Smooth muscle cell (in vitro differentiated cells): ENCODE data around the gene STPG3. TPM values are rescaled to one million over a fixed set of nuclear protein-coding genes. Genes with fewer than 3 reads are reported as not detected.
"Not testable (repeated sequence)": the region's sequence is repeated elsewhere in the genome, so short reads cannot be mapped to it uniquely, and the experiment has no call there.

Experiments
- DNase-seq: peaks from one replicate; lab custom pipeline; 2025; ENCODE audit not compliant: unreplicated experiment; lab: John Stamatoyannopoulos, UW
- H2AFZ ChIP-seq: fragments of 200-600 bp; sonication (generic); 2 replicates; pipeline ENCODE4 v1.6.0; 2016; ENCODE audit warnings: antibody characterized with exemption, low read depth, mild to moderate bottlenecking
- H3F3A ChIP-seq: fragments of 200-600 bp; sonication (generic); 2 replicates; pipeline ENCODE4 v1.6.0; 2017; ENCODE audit warnings: antibody characterized with exemption, low read depth
- H3K27ac ChIP-seq: fragments of 200-600 bp; sonication (generic); 2 replicates; pipeline ENCODE4 v1.5.1; 2016; ENCODE audit warnings: low read depth, mild to moderate bottlenecking
- H3K27me3 ChIP-seq: fragments of 200-600 bp; sonication (generic); 2 replicates; pipeline ENCODE4 v1.6.1; 2016; ENCODE audit warnings: low read depth, mild to moderate bottlenecking
- H3K36me3 ChIP-seq: fragments of 200-600 bp; sonication (generic); 2 replicates; pipeline ENCODE4 v1.5.1; 2016; ENCODE audit warnings: low read depth
- H3K4me1 ChIP-seq: fragments of 200-600 bp; sonication (generic); 2 replicates; pipeline ENCODE4 v1.5.1; 2016; ENCODE audit warnings: low read depth
- H3K4me2 ChIP-seq: fragments of 200-600 bp; sonication (generic); 2 replicates; pipeline ENCODE4 v1.6.0; 2016; ENCODE audit warnings: mild to moderate bottlenecking
- H3K4me3 ChIP-seq: fragments of 200-600 bp; sonication (generic); 2 replicates; pipeline ENCODE4 v1.5.1; 2016; ENCODE audit warnings: mild to moderate bottlenecking
- H3K79me2 ChIP-seq: fragments of 200-600 bp; sonication (generic); 2 replicates; pipeline ENCODE4 v1.6.0; 2016; ENCODE audit warnings: low read depth, mild to moderate bottlenecking
- H3K9ac ChIP-seq: fragments of 200-600 bp; sonication (generic); 2 replicates; pipeline ENCODE4 v1.6.0; 2016; ENCODE audit warnings: low read depth
- H3K9me3 ChIP-seq: fragments of 200-600 bp; sonication (generic); replicated peaks from 2 replicates; pipeline ENCODE4 v1.5.1; 2016; ENCODE audit warnings: low read depth
- H4K20me1 ChIP-seq: fragments of 200-600 bp; sonication (generic); 2 replicates; pipeline ENCODE4 v1.6.0; 2016; ENCODE audit warnings: low read depth
- WGBS: methylation state at CpG from one replicate; pipeline ENCODE4 v1.1.7; 2016; ENCODE audit warnings: low lambda C conversion rate; 5-methylcytosine and 5-hydroxymethylcytosine counted together
- polyA plus RNA-seq: library from polyadenylated mRNA; unstranded; fragments of >200 nt; fragmentation: Nextera tagmentation; extraction: Ambion mirVana; gene quantifications from 2 replicates; pipeline ENCODE4 v1.2.1, GENCODE V29; 2016
- total RNA-seq: library from RNA; depleted of rRNA; stranded (reverse); fragments of >200 nt; gene quantifications from 2 replicates; pipeline ENCODE4 v1.2.3, GENCODE V29; 2014
- TF ChIP-seq, protein P1 (sequence below): fragments of 200-600 bp; sonication (generic); IDR thresholded peaks from 2 replicates; pipeline ENCODE4 v1.5.1; 2017; ENCODE audit warnings: borderline replicate concordance, mild to moderate bottlenecking, antibody characterized with exemption; ENCODE audit not compliant: insufficient read depth, poor library complexity, severe bottlenecking

Gene STPG3
- total and polyA plus RNA-seq, 2 experiments from 2014 or later = not detected

- Histone ChIP-seq H3K27me3 (no peaks in the 10 kb centered on the region), H3K4me3 (peak overlapping the region; percentile 97), H3F3A (no peaks in the 10 kb centered on the region), H3K9ac (peak overlapping the region; percentile 65), H3K79me2 (peaks cover 20% of the 10 kb centered on the region), H2AFZ (peak overlapping the region; percentile 83), H3K36me3 (no peaks in the 10 kb centered on the region), H3K9me3 (no peaks in the 10 kb centered on the region), H3K27ac (no peak overlapping the region), H3K4me2 (peak overlapping the region; percentile 91), H3K4me1 (peaks cover 18% of the 10 kb centered on the region), H4K20me1 (peaks cover 14% of the 10 kb centered on the region)
- no peak for DNase-seq
- TF ChIP-seq, protein P1, sequence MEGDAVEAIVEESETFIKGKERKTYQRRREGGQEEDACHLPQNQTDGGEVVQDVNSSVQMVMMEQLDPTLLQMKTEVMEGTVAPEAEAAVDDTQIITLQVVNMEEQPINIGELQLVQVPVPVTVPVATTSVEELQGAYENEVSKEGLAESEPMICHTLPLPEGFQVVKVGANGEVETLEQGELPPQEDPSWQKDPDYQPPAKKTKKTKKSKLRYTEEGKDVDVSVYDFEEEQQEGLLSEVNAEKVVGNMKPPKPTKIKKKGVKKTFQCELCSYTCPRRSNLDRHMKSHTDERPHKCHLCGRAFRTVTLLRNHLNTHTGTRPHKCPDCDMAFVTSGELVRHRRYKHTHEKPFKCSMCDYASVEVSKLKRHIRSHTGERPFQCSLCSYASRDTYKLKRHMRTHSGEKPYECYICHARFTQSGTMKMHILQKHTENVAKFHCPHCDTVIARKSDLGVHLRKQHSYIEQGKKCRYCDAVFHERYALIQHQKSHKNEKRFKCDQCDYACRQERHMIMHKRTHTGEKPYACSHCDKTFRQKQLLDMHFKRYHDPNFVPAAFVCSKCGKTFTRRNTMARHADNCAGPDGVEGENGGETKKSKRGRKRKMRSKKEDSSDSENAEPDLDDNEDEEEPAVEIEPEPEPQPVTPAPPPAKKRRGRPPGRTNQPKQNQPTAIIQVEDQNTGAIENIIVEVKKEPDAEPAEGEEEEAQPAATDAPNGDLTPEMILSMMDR = no peak
- 13% methylated on average over 18 of the region's 51 CpGs for WGBS
Observed at GRCh38 chr9:137255448-137256114, 4.5 kb downstream of the STPG3 start.

DNA sequence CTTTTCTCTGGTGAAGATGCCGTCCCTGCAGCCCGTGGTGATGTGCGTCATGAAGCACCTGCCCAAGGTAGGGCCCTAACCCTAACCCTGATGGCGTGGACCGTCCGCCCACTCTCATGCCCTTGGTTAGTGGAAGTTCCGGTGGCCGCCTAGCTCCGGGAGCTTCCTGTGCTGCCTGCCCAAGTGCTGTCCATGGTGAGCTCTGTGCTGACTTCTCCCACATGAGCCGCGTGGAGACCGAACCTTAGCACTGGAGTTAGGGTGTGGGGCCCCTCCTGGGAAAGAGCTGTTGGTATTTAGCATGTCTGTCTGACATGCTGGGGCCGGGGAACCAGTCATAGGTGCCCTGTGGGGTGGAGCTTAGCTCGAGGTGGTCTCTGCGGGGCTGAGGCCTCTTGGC, 5.3 kb downstream of the STPG3 start:
- DNase-seq = no peak
- H3K27ac ChIP-seq = no peak overlapping the region
- no peak overlapping the region for H3K9ac ChIP-seq
- no peaks in the 10 kb centered on the region for H3K36me3 ChIP-seq
- H3F3A ChIP-seq = no peaks in the 10 kb centered on the region
- peak overlapping the region; percentile 91 for H3K4me2 ChIP-seq
- H4K20me1 ChIP-seq = peaks cover 14% of the 10 kb centered on the region
- TF ChIP-seq, protein P1 = no peak
- peaks cover 18% of the 10 kb centered on the region for H3K4me1 ChIP-seq
- WGBS = 92% methylated on average over 15 of the region's 15 CpGs
- no peak overlapping the region for H2AFZ ChIP-seq
- H3K4me3 ChIP-seq = peak overlapping the region; percentile 97
- no peaks in the 10 kb centered on the region for H3K9me3 ChIP-seq
- H3K27me3 ChIP-seq = no peaks in the 10 kb centered on the region
- H3K79me2 ChIP-seq = peaks cover 20% of the 10 kb centered on the region

DNA sequence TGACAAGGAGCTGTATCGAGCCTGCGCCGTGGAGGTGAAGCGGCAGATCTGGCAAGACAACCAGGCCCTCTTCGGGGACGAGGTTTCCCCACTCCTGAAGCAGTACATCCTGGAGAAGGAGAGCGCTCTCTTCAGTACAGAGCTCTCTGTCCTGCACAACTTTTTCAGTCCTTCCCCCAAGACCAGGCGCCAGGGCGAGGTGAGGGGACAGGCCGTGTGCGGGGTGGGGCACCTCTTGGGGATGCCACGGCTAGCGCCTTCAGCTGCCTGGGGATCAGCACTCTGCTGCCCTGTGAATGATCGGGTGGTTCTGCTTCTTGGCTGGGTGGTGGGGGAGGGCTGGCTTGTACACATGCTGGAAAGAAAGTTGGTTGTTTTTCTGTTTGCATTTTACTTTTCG, 5.8 kb downstream of the STPG3 start:
- no peaks in the 10 kb centered on the region for H3K36me3 ChIP-seq
- no peaks in the 10 kb centered on the region for H3F3A ChIP-seq
- peaks cover 20% of the 10 kb centered on the region for H3K79me2 ChIP-seq
- no peaks in the 10 kb centered on the region for H3K9me3 ChIP-seq
- H3K4me3 ChIP-seq = no peak overlapping the region
- H3K27ac ChIP-seq = no peak overlapping the region
- peaks cover 14% of the 10 kb centered on the region for H4K20me1 ChIP-seq
- H2AFZ ChIP-seq = no peak overlapping the region
- H3K9ac ChIP-seq = no peak overlapping the region
- WGBS = 96% methylated on average over 15 of the region's 15 CpGs
- peaks cover 18% of the 10 kb centered on the region for H3K4me1 ChIP-seq
- peak overlapping the region; percentile 91 for H3K4me2 ChIP-seq
- DNase-seq = no peak
- H3K27me3 ChIP-seq = no peaks in the 10 kb centered on the region
- TF ChIP-seq, protein P1 = no peak

GRCh38 chr9:137262173-137262908, 11.3 kb downstream of the STPG3 start:
- not testable (repeated sequence) for H4K20me1 ChIP-seq, H3K9me3 ChIP-seq, H3K4me3 ChIP-seq, H3K27ac ChIP-seq, H3F3A ChIP-seq, H3K36me3 ChIP-seq, H3K4me2 ChIP-seq, H3K9ac ChIP-seq, H3K27me3 ChIP-seq, H3K79me2 ChIP-seq, DNase-seq, H2AFZ ChIP-seq, H3K4me1 ChIP-seq
- 41% methylated on average over 15 of the region's 15 CpGs for WGBS
- TF ChIP-seq, protein P1 = peak; percentile 34
